HCT116 (cell line): ENCODE data around the gene TMIGD3. TPM values are rescaled to one million over a fixed set of nuclear protein-coding genes. Genes with fewer than 3 reads are reported as not detected.

Source experiments
- ATAC-seq: fragments of 200-7000 bp; cut with Tn5 transposase; 2 replicates; pipeline ENCODE4 v1.9.1; 2020; ENCODE audit warnings: mild to moderate bottlenecking, moderate library complexity
- BruUV-seq: library from RNA; stranded (reverse); fragments of 400-500 nt; replicated peaks from 2 replicates; lab custom pipeline; 2021; lab: Mats Ljungman, UMichigan
- CTCF ChIA-PET: fragments of 300-600 bp; sonication (Branson Sonifier 250); formaldehyde crosslinking; loops from one replicate; lab custom pipeline; 2021; ENCODE audit warnings: antibody characterized with exemption; lab: Charles Lee
- POLR2A ChIA-PET: fragments of 300-600, 350-600 bp; sonication (Branson Sonifier 250); formaldehyde crosslinking; loops from one replicate; lab custom pipeline; 2021; ENCODE audit warnings: antibody characterized with exemption; lab: Charles Lee
- RAD21 ChIA-PET, 2 experiments: fragments of 300-600 bp; sonication (Branson Sonifier 250); formaldehyde crosslinking; loops; one replicate each; lab custom pipeline; 2023; ENCODE audit warnings: low total read pairs in 2 of 2; ENCODE audit not compliant: uncharacterized antibody in 2 of 2, unreplicated experiment in 2 of 2, low non-redundant PET in 1 of 2; lab: Charles Lee
- DNase-seq: peaks from one replicate; pipeline ENCODE4 v3.0.0-alpha.2; 2010; ENCODE audit warnings: low read depth, low spot score
- H2AFZ ChIP-seq: fragments of 200-600 bp; shearing (Covaris generic), sonication (generic); 2 replicates; pipeline ENCODE4 v1.6.1; 2017; ENCODE audit warnings: low read depth, mixed run types, mixed read lengths, antibody characterized with exemption, low read length; ENCODE audit not compliant: poor library complexity, severe bottlenecking
- H3K27ac ChIP-seq: 2 replicates; pipeline ENCODE4 v1.5.1; 2012; ENCODE audit warnings: low read depth, low read length
- H3K27me3 ChIP-seq: fragments of 200-600 bp; sonication (generic); 2 replicates; pipeline ENCODE4 v1.6.1; 2016; ENCODE audit warnings: mixed run types, low read length, mixed read lengths; ENCODE audit not compliant: insufficient read depth
- H3K36me3 ChIP-seq, 2 experiments: fragments of 200-500 bp in 1 of 2; fragments of 200-600 bp in 1 of 2; sonication (Bioruptor generic) in 1 of 2; sonication (generic) in 1 of 2; 2 replicates each; pipeline versions ENCODE4 v1.5.1 to v1.6.1; 2014 to 2016; ENCODE audit warnings: low read length in 2 of 2, inconsistent platforms in 1 of 2, mixed read lengths in 1 of 2, mixed run types in 1 of 2; ENCODE audit not compliant: insufficient read depth in 2 of 2, control insufficient read depth in 1 of 2
- H3K4me1 ChIP-seq, 2 experiments: fragments of 200-600 bp in 1 of 2; sonication (generic) in 1 of 2; 2 replicates each; pipeline versions ENCODE4 v1.5.1 to v1.6.1; 2012 to 2017; ENCODE audit warnings: low read length in 2 of 2, inconsistent platforms in 1 of 2, mild to moderate bottlenecking in 1 of 2, mixed read lengths in 1 of 2, mixed run types in 1 of 2, moderate library complexity in 1 of 2; ENCODE audit not compliant: insufficient read depth in 2 of 2, control insufficient read depth in 1 of 2
- H3K4me2 ChIP-seq: fragments of 200-600 bp; sonication (generic); 2 replicates; pipeline ENCODE4 v1.6.1; 2017; ENCODE audit warnings: mixed run types, low read length, mixed read lengths
- H3K4me3 ChIP-seq, 2 experiments: fragments of 200-600 bp in 1 of 2; sonication (generic) in 1 of 2; replicated peaks in 1 of 2; 2 replicates each; pipeline ENCODE4 v1.5.1; 2011 to 2016; ENCODE audit warnings: low read length in 2 of 2, control low read depth in 1 of 2, low read depth in 1 of 2, mild to moderate bottlenecking in 1 of 2, mixed read lengths in 1 of 2, mixed run types in 1 of 2
- H3K79me2 ChIP-seq: fragments of 200-600 bp; sonication (generic); 2 replicates; pipeline ENCODE4 v1.6.1; 2017; ENCODE audit warnings: mild to moderate bottlenecking, mixed run types, low read length, moderate library complexity, mixed read lengths; ENCODE audit not compliant: insufficient read depth
- H3K9ac ChIP-seq: fragments of 200-600 bp; sonication (generic); 2 replicates; pipeline ENCODE4 v1.6.1; 2016; ENCODE audit warnings: low read length, mixed read lengths
- H3K9me2 ChIP-seq: fragments of 200-600 bp; sonication (generic), shearing (Covaris generic); 2 replicates; pipeline ENCODE4 v1.6.1; 2017; ENCODE audit warnings: mixed run types, mild to moderate bottlenecking, moderate library complexity; ENCODE audit not compliant: insufficient read depth
- H3K9me3 ChIP-seq, 2 experiments: fragments of 200-500 bp in 1 of 2; fragments of 200-600 bp in 1 of 2; sonication (Bioruptor generic) in 1 of 2; sonication (generic) in 1 of 2; 2 replicates each; pipeline ENCODE4 v1.6.1; 2014 to 2017; ENCODE audit warnings: low read length in 2 of 2, mixed read lengths in 2 of 2, inconsistent platforms in 1 of 2, low read depth in 1 of 2, mild to moderate bottlenecking in 1 of 2, mixed run types in 1 of 2, moderate library complexity in 1 of 2; ENCODE audit not compliant: control insufficient read depth in 1 of 2, insufficient read depth in 1 of 2
- H4K20me1 ChIP-seq: fragments of 200-600 bp; sonication (generic), shearing (Covaris generic); 2 replicates; pipeline ENCODE4 v1.6.1; 2017; ENCODE audit warnings: mixed run types, mild to moderate bottlenecking, moderate library complexity; ENCODE audit not compliant: insufficient read depth
- CEBPB ChIP-seq: IDR thresholded peaks from 2 replicates; pipeline ENCODE4 v1.6.1; 2012; ENCODE audit warnings: low read depth
- ELF1 ChIP-seq: IDR thresholded peaks from 2 replicates; pipeline ENCODE4 v1.6.1; 2012; ENCODE audit warnings: low read depth, borderline replicate concordance
- FOSL1 ChIP-seq: IDR thresholded peaks from 2 replicates; pipeline ENCODE4 v1.6.1; 2012; ENCODE audit warnings: low read depth
- JUND ChIP-seq: IDR thresholded peaks from 2 replicates; pipeline ENCODE4 v1.6.1; 2012
- POLR2A ChIP-seq: IDR thresholded peaks from 2 replicates; pipeline ENCODE4 v1.7.0; 2011; ENCODE audit warnings: borderline replicate concordance; ENCODE audit not compliant: insufficient read depth, insufficient read length; ENCODE audit errors: extremely low read depth
- RAD21 ChIP-seq: IDR thresholded peaks from 2 replicates; pipeline ENCODE4 v1.6.1; 2012; ENCODE audit warnings: low read depth, mild to moderate bottlenecking
- REST ChIP-seq: IDR thresholded peaks from 2 replicates; pipeline ENCODE4 v1.6.1; 2012; ENCODE audit warnings: low read depth
- intact Hi-C: fragments of 100-400 bp; cut with micrococcal nuclease; formaldehyde crosslinking; loops from 2 replicates; pipeline ENCODE4 v1.10.0; 2022
- total RNA-seq: library from RNA; stranded (reverse); gene quantifications from one replicate; pipeline ENCODE4 v1.2.1, GENCODE V29; 2021; ENCODE audit not compliant: unreplicated experiment

TMIGD3 gene
- total RNA-seq, 1 experiment from 2014 or later = not detected

- no peak for TF ChIP-seq REST
These were observed 19.6 kb downstream of the TMIGD3 start (continued) for GRCh38 chr1:111483876-111484275.

- BruUV-seq = no TSS peak
- TF ChIP-seq POLR2A (no peak), ELF1 (no peak), JUND (no peak), CEBPB (no peak), FOSL1 (no peak), RAD21 (no peak)
- ChIA-PET CTCF (interaction anchor here (3.2 kb wide), 1 partner anchor 285 kb away, joined by 41 read pairs; no protein-coding TSS in a partner anchor), RAD21 (no interaction called here), POLR2A (no interaction called here)
- intact Hi-C loops = loop anchor here (5.0 kb wide), 2 partner anchors 284 to 509 kb away; no protein-coding TSS in a partner anchor
- Histone ChIP-seq H3K36me3 (no peaks in the 10 kb centered on the region), H3K27me3 (no peaks in the 10 kb centered on the region), H3K4me2 (no peak overlapping the region), H3K9me2 (no peaks in the 10 kb centered on the region), H4K20me1 (no peaks in the 10 kb centered on the region), H3K4me3 (no peak overlapping the region), H3K27ac (no peak overlapping the region), H3K4me1 (no peaks in the 10 kb centered on the region), H3K79me2 (no peaks in the 10 kb centered on the region), H3K9ac (no peak overlapping the region), H2AFZ (no peak overlapping the region), H3K9me3 (no peaks in the 10 kb centered on the region)
- ATAC-seq = no peak
- no peak for DNase-seq
These were observed 20.3 kb downstream of the TMIGD3 start for GRCh38 chr1:111483166-111483565.
